GM12864 (cell line): Measurements from ENCODE around the gene PHF12.

Source experiments
- DNase-seq: peaks from one replicate; pipeline ENCODE4 v3.0.0-alpha.2; 2011; ENCODE audit warnings: low read depth
- H3K4me3 ChIP-seq: 2 replicates; pipeline ENCODE4 v1.5.1; 2011; ENCODE audit warnings: mild to moderate bottlenecking, low read depth, low read length, control low read depth
- TF ChIP-seq, protein P1 (sequence below): IDR thresholded peaks from 2 replicates; pipeline ENCODE4 v1.5.1; 2011; ENCODE audit warnings: low read depth, mild to moderate bottlenecking, moderate library complexity, low read length, control low read depth, inconsistent platforms; ENCODE audit errors: missing control alignments

The PHF12 gene

DNA sequence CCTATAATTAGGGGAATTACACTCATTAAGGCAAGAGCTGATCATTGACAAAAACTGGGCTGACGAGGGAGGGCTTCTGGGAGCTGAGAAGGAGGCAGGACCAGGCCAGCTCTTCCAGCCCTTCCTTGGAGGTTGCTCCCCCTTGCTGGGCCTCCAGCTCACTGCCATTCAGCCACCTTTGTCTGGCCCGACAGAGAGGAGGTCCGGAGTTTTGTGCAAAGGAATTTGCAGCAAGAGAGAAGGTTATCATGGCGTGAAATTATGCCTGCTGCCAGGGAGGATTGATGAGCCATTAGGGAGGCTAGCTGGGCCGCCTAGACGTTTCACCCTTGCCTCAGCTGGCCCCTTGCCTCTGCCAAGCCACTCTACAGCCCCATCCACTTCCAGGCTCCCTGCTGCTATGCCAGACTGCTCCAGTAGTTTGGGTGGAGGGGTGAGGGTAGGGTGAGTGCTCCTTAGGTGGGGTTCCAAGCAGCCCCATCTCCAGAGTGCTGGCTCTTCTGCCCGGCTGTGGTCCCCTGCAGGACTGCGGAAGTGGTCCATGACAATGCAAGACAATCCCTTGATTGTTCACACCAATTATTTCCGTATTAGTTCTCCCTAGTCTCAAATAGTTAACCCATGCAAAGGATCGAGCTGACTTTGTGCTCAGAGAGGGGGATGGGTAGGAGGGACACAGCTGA, 17.1 kb upstream of the PHF12 start:
- no peak for DNase-seq
- H3K4me3 ChIP-seq = no peak overlapping the region
- TF ChIP-seq, protein P1, sequence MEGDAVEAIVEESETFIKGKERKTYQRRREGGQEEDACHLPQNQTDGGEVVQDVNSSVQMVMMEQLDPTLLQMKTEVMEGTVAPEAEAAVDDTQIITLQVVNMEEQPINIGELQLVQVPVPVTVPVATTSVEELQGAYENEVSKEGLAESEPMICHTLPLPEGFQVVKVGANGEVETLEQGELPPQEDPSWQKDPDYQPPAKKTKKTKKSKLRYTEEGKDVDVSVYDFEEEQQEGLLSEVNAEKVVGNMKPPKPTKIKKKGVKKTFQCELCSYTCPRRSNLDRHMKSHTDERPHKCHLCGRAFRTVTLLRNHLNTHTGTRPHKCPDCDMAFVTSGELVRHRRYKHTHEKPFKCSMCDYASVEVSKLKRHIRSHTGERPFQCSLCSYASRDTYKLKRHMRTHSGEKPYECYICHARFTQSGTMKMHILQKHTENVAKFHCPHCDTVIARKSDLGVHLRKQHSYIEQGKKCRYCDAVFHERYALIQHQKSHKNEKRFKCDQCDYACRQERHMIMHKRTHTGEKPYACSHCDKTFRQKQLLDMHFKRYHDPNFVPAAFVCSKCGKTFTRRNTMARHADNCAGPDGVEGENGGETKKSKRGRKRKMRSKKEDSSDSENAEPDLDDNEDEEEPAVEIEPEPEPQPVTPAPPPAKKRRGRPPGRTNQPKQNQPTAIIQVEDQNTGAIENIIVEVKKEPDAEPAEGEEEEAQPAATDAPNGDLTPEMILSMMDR = no peak

DNA sequence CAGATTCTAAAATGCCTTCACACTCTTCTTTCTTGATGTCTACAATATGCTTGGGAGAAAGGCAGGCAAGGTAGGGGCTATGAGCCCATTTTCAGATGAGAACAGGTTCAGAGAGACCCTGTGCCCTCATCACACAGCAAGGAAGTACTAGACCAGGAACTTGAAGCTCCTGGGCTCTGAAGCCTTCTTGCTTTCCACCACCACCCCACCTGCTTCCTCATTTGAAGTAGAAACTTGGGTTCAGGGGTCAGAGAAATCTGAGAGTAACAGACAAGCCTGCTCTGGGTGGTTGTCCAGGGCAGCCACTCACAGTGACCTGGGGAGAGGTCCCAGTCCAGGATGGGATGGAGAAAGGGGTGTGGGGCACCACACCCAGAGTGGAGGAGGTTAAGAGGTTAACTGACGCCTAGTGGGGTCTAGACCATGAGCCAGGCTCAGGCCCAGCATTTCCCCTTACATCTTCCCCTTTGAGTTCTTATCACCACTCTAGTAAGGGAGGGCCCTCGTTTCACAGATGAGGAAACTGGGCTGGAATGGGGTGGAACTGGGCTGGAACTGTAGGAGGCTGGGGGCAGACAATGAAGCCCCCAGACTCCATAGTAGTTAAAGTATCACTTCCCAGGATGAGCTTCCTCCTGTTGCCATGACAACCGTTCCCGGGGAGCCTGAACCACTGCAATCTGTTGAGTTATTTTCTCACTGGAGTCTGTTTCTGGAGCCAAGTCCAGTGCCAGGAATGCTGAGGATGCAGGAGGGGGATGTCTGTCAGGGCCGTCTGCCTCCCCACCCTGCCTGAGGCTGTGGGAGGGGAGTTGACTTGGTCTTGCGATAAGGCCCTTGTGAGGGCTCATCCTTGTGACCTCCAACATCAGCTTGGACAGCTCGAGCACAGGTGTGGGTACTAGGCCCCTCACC, 16.2 kb upstream of the PHF12 start:
- no peak overlapping the region for H3K4me3 ChIP-seq
- no peak for DNase-seq
- TF ChIP-seq, protein P1 = no peak

DNA sequence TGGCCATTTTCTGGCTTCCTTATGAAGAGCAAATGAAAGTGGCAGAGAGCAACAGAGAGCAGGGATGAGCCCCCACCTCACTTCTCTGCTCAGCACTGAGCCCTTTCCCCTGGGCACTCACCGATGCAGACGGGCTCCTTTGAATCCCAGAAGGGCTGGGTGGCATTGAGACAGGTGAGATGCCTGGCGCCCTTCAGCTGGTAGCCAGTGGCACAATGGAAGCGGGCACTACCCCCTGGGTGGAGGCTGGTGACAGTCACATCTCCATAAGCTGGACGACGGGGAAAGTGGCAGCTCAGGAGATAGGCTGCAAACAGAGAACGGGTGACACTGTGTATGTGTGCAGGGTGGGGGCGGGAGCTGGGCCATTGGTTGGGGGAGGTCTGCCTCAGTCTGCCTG, 12.5 kb upstream of the PHF12 start:
- TF ChIP-seq, protein P1 = no peak
- DNase-seq = no peak
- no peak overlapping the region for H3K4me3 ChIP-seq

DNA sequence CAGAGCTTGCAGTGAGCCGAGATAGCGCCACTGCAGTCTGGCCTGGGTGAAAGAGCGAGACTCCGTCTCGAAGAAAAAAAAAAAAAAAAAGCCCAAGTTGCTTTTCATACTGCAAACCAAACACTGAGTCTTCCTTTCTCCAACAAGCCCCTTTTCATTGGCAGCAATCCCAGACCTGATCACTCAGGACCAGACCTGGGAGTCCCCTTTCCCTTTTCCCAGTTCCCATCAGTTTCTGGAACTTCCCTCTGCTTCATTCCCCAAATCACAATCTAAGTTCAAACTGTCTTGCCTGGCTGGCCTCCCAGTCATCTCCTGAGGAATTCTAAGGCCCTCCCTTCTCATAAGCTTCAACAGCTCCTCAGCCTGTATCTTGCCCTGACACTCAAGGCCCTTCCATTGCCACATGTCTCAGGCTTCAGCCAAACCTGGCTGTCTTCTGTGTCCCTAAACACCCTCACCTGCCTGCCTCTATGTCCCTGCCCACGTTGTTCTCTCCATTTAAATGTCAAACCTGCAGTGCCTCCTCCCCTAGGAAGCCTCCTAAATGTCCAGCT, 11.8 kb upstream of the PHF12 start:
- no peak for DNase-seq
- H3K4me3 ChIP-seq = no peak overlapping the region
- TF ChIP-seq, protein P1 = no peak

DNA sequence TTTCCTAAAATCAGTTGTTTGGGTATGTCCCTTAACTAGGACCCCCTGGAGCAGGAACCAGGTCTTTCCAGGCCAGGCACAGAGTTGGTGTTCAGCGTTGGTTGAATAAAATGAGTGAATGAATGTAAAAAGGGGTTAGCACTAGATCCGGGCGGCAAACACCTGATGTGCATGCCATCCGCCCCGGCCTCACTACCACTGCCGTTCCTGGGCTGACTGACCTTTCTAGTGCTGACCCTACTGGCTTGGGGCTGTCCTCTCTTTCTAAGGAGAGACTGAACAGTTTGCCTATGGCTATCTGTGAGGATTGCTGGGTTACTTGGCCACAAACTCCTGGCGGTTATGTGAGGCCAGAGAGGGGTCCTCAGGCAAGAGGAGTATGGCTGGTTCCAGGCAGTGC, 10.1 kb upstream of the PHF12 start:
- TF ChIP-seq, protein P1 = no peak
- DNase-seq = no peak
- H3K4me3 ChIP-seq = no peak overlapping the region

DNA sequence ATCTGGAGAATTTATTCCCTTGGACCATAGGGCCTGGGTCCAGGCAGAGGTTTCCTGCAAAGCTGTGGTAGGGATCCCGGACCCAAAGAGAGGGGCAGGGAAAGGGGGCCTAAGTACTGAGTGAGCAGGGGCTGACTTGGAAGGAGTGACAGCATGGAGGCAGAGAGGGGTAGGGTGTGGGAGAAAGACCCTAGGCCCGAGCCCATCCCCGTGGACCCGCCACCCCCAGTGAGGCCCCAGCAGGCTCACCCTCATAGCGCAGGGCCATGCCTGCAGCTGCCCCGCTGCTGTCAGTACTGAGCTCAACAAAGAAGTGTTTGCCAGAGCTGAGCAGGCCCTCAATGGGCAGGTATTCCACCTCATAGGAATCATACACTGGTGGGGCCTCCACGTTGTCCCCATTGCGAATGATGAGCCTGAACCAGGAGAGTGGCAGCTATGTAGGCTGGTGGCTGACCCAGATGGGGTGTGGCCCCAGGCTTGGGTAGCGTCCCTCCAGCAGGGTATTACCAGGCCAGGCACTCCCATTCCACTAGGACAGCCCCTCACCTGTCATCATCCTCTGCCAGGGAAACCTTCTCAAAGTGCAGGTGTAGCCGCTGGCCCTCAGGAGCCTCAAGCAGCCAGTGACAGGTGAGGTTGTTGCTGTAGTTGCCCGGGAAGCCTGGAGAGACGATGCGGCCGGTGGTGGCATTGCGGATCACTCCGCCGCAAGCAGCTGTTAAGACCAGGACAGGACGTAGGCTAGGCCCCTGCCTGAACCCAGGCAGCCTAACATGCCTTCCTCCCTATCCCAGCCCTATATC, 9.1 kb upstream of the PHF12 start:
- no peak overlapping the region for H3K4me3 ChIP-seq
- TF ChIP-seq, protein P1 = no peak
- DNase-seq = no peak
